ENCODE data around the gene DPYD. TPM values are rescaled to one million over a fixed set of nuclear protein-coding genes. Genes with fewer than 3 reads are reported as not detected.
A peak's percentile ranks its signal among the peaks of the same experiment; 100 is the strongest.

Gene DPYD
- total RNA-seq, 1 experiment from 2014 or later: 8.1 TPM

DNA sequence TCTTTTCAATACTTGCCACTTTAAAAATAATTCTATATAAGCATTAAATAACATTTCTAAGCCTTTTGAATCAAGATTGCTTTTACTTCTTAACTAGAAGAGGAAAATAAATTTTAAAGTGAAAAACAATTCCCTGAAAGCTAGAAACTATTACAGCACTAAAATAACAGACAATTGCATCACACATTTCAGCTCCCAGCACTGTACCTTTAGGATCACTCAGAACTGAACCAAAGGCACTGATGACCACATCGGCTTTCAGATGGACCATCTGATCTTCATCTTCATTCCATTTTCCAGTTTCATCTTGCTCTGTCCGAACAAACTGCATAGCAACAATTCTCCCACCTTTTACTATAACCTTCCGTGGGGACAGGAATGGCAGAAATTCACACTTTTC is 347.3 kb downstream of the DPYD start:
- Histone ChIP-seq H3K4me1 (no peaks in the 10 kb centered on the region), H3K27ac (no peak overlapping the region), H3K4me3 (no peak overlapping the region), H3K27me3 (no peaks in the 10 kb centered on the region), H3K36me3 (no peaks in the 10 kb centered on the region), H3K9me3 (replicated peaks) (no peaks in the 10 kb centered on the region)
- no peak for DNase-seq

DNA sequence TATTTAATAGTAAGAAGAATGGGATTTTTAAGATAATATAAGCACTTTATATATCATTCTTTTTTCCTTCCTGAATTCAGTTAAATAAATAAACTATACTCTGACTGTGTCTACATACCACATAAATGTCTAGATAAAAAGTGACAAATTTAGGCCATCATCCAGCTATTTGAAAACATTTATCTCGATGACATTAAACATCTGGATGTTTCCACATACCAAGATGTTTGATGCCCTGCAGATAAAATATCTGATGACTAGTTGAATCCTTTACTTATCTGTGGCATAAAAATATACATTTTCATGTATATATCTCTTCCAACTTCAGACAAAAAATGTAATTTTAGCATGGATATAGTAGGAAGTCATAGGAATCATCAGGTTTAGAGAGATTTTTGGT is 348.3 kb downstream of the DPYD start:
- no peak overlapping the region for H3K4me3 ChIP-seq
- H3K27me3 ChIP-seq: no peaks in the 10 kb centered on the region
- H3K4me1 ChIP-seq: no peaks in the 10 kb centered on the region
- no peaks in the 10 kb centered on the region for H3K36me3 ChIP-seq
- no peak overlapping the region for H3K27ac ChIP-seq
- no peak for DNase-seq
- no peaks in the 10 kb centered on the region for H3K9me3 ChIP-seq (replicated peaks)

DNA sequence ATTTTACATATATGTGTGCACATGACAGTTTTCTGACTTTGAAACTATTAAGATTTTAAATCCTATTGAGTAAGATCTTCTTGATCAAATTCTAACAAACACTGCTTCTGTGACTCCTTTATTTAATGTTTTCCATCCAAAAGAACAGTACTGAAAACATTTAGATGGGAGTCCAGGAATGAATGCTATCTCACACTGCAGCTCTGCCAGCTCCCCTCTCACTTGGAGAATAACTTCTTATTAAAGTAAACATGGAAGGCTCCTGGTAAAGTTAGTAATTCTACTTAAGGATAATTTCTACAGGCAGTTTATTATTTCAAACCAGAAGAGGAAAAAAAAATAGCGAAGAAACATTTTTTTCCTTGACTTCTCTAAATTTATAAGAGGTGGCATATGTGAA is 349.1 kb downstream of the DPYD start:
- Histone ChIP-seq H3K4me3 (no peak overlapping the region), H3K36me3 (no peaks in the 10 kb centered on the region)
- no peak for DNase-seq

DNA sequence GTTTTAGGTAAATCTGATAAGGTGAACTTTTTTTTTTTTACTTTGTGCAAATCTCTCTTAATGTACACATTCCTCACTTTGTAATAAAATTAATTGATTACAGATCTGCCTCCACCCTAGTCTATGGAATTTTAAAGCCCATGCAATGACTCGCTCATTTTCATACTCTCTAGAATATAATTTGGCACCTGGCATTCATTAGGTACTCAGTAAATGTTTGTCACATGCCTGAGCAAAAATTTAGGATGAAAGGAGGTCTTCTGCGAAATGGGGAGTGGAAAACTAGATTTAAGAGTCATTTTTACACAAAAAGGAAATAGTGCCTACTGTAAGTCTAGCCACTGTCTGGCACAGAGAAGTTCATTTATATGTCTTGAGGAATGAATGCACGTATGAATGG is 350.1 kb downstream of the DPYD start:
- Histone ChIP-seq H3K27ac (no peak overlapping the region), H3K27me3 (no peaks in the 10 kb centered on the region), H3K9me3 (replicated peaks) (no peaks in the 10 kb centered on the region), H3K36me3 (no peaks in the 10 kb centered on the region), H3K4me1 (no peaks in the 10 kb centered on the region), H3K4me3 (no peak overlapping the region)
- DNase-seq: no peak

More for the DNA sequence above, 349.1 kb downstream of the DPYD start:
- no peak overlapping the region for H3K27ac ChIP-seq
- H3K27me3 ChIP-seq: no peaks in the 10 kb centered on the region
- H3K9me3 ChIP-seq (replicated peaks): no peaks in the 10 kb centered on the region
- no peaks in the 10 kb centered on the region for H3K4me1 ChIP-seq

DNA sequence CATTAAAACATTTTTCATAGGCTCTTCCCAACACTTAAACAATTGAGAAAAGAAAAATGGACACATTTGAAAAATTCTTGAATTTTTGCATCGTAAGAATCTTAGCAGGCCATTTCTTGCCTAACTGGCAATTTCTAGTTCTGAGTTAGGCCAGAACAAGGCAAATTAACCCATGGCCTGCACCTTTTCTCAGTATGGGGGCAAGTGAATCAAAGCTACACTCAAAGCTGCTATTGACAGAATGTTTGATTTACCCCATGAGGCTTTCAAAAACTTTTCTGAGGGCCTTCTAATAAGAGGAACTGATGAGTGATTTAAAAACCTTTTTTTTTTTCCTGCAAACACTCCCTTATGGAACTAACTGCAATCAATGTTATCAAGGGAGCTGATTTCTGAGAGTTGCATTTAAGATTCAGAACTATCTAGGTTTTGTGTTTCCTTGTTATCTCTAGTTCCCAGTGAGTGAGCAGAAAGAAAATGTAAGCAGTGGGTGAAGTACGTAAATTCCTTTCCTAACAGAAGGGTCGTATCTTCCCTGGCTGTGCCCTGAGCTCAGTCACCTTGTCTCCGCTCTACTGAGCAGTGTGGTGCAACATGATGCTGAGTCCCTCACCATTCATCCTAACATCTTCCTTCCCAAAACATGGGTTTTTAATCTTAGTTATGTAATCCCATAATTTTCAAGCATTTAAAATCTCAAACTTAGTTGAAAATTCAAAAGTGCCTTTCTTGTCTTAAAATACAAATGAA is 353.7 kb downstream of the DPYD start:
- Histone ChIP-seq H3K9me3 (replicated peaks) (no peaks in the 10 kb centered on the region), H3K36me3 (no peaks in the 10 kb centered on the region), H3K27me3 (no peaks in the 10 kb centered on the region), H3K4me1 (no peaks in the 10 kb centered on the region), H3K27ac (no peak overlapping the region), H3K4me3 (no peak overlapping the region)
- no peak for DNase-seq

DNA sequence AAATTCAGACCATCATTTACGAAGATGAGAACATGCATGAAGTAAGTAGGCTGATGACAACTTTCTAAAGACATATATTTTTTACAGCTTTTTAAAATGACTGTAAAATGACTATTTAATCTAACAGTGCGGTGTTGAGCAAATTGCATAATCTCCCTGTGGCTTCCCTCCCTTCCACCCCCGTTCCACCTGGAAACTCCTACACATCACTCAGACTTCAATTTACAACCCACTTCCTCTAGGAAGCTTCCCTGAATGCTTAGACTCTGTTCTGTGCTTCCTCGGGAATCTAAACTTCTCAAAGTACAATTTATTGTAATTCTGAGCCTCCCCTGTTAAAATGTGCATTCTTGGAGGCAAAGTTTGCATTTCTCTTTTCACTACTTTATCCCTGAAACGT is 354.9 kb downstream of the DPYD start:
- no peak overlapping the region for H3K4me3 ChIP-seq
- H3K4me1 ChIP-seq: no peaks in the 10 kb centered on the region
- H3K36me3 ChIP-seq: no peaks in the 10 kb centered on the region
- no peaks in the 10 kb centered on the region for H3K9me3 ChIP-seq (replicated peaks)
- no peak for DNase-seq
- H3K27me3 ChIP-seq: no peaks in the 10 kb centered on the region
- H3K27ac ChIP-seq: no peak overlapping the region

DNA sequence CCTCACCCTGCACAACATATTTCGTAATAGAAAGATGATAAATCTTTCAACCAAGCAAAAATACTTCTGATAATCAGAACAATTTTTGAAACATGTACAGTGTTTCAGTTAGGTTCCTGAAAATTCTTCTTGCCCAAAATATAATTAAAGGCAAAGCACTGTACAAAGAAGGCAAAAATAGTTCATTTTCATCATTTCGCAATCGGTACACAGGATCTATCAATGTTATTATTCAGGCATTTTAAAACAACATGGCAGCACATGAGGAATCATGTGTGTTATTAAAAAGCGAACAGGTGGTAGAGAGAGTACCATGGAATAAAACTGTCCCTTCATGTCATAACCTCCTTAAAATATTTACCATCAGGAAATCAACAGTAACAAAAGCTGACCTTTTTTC is 356.9 kb downstream of the DPYD start:
- Histone ChIP-seq H3K9me3 (replicated peaks) (no peaks in the 10 kb centered on the region), H3K4me1 (no peaks in the 10 kb centered on the region), H3K27ac (no peak overlapping the region), H3K4me3 (no peak overlapping the region), H3K36me3 (no peaks in the 10 kb centered on the region), H3K27me3 (no peaks in the 10 kb centered on the region)
- DNase-seq: no peak

DNA sequence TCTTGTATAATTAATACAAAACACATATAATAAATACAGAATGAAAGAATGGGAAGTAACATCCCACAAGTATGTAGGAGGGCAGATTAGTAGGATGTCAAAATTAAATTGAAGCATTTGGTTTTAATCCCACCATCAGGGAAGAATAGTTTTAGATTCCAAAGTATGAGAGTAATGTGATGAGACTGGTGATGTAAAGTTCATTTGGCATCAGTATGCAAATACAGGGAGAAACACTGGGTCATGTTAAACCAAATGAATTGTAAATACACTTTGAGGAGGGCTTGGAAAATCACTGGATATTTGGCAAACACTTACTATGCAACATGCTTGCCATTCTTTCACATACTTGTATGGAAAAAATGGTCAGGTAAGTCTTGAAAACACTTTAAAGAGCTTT is 358.8 kb downstream of the DPYD start:
- no peaks in the 10 kb centered on the region for H3K36me3 ChIP-seq
- no peaks in the 10 kb centered on the region for H3K9me3 ChIP-seq (replicated peaks)
- H3K27ac ChIP-seq: no peak overlapping the region
- no peak overlapping the region for H3K4me3 ChIP-seq
- H3K27me3 ChIP-seq: no peaks in the 10 kb centered on the region
- DNase-seq: no peak
- H3K4me1 ChIP-seq: no peaks in the 10 kb centered on the region

DNA sequence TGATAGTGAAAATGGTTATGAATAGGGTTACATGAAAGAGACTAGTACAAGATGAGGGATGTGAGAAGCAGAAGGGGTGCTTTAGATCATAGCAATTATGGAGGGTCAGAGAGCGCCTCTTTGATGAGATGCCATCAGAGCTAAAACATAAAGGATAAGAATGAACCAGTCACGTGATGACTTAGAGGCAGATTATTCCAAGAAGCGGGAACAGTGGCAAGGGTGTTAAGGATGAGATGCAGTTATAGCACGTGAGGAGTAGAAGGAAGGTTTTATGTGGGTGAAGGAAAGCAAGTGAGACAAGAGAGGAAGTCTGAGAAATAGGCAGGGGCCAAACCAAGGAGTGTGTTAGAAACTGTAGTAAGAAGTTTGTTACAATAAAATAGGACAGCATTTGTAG is 360.1 kb downstream of the DPYD start:
- Histone ChIP-seq H3K36me3 (no peaks in the 10 kb centered on the region), H3K27me3 (no peaks in the 10 kb centered on the region), H3K27ac (no peak overlapping the region), H3K4me3 (no peak overlapping the region), H3K4me1 (no peaks in the 10 kb centered on the region), H3K9me3 (replicated peaks) (no peaks in the 10 kb centered on the region)
- DNase-seq: no peak

DNA sequence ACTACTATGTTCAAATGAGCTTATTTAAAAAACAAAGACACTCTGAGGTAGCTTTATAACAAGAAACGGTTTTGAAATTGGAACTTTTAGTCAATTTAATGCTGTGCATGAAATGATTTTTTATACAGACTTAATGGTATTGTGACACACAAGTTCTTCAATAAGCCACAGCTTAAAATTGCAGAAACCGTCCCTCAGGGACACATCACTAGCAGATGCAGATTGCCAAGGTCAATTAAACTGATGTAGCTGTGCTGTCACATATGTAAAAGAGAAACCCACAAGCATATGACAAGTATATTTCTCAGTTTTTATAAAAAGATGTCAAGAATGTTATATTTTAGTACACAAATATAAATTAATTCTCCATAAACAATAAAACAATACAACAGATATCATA is 366.9 kb downstream of the DPYD start:
- Histone ChIP-seq H3K36me3 (no peaks in the 10 kb centered on the region), H3K4me3 (no peak overlapping the region)
- DNase-seq: no peak

DNA sequence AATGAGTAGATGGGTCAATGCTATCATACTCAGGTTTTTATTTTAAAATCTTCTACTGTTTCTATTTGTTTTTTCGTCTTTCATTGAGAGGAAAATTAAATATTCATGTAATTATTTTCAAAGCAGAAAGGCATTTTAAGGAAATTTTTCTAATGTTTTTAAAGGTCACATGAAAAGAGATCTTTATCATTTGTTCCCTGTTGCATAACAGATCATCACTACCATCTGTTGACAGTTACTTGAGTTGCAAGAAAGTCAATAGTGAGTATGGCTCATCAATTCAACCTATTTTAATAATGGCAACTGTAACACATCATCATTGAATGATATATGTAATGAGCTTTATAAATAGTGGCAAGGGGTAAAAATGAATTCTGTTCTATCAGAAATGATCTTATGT is 369.7 kb downstream of the DPYD start:
- no peak for DNase-seq

More for the DNA sequence above, 366.9 kb downstream of the DPYD start:
- H3K27me3 ChIP-seq: no peaks in the 10 kb centered on the region
- H3K9me3 ChIP-seq (replicated peaks): no peaks in the 10 kb centered on the region; the same call in 1 of the 2 replicates
- H3K27ac ChIP-seq: no peak overlapping the region
- H3K4me1 ChIP-seq: no peaks in the 10 kb centered on the region

DNA sequence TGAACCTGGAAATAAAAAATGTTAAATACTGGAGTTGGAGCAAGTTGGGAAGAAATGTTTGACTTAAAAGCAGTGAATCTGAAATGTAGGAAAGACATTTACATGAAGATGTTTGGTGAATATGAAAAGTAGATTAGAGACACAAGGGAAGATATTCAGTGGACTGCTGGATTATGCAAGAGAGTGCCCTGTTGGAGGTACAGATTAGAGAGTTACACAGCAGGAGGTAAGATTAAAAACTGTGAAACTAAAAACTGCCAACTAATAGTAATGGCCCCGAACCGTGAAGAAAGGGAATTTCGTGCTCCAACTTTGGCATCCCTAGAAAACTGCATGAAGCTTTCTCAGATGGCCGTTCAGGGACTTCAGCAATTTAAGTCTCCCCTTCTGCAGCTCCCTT is 375.4 kb downstream of the DPYD start:
- H3K9me3 ChIP-seq (replicated peaks): no peaks in the 10 kb centered on the region; the same call in 1 of the 2 replicates
- H3K27ac ChIP-seq: peak overlapping the region; percentile 43
- peak; percentile 2 to 35 for DNase-seq
- no peaks in the 10 kb centered on the region for H3K36me3 ChIP-seq
- H3K27me3 ChIP-seq: no peaks in the 10 kb centered on the region
- H3K4me1 ChIP-seq: no peaks in the 10 kb centered on the region
- H3K4me3 ChIP-seq: no peak overlapping the region

More for the DNA sequence above, 369.7 kb downstream of the DPYD start:
- H3K9me3 ChIP-seq (replicated peaks): no peaks in the 10 kb centered on the region; the same call in 1 of the 2 replicates
- no peaks in the 10 kb centered on the region for H3K27me3 ChIP-seq
- no peak overlapping the region for H3K4me3 ChIP-seq
- no peaks in the 10 kb centered on the region for H3K36me3 ChIP-seq
- H3K4me1 ChIP-seq: no peaks in the 10 kb centered on the region
- no peak overlapping the region for H3K27ac ChIP-seq

DNA sequence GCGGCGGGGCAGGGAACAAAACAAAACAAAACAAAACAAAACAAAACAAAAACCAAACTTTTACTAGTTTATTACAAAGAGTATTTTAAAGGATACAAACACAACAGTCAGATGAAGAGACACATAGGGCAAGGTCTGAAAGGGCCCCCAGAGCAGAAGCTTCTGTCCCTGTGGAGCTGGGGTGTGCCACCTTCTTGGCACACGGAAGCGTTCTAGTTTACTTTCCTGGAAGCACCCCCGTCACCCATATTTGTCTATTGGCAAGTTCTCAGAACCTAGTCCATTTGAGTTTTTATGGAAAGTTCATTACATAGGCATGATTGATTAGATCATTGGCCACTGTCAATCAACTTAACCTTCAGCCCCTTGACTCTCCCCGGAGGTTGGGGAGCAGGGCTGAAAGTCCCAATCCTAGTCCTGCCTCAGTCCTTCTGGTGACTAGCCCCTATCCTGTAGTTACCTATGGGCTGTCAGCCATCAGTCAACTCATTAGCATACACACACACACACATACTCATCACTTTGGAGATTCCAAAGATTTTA is 380.4 kb downstream of the DPYD start:
- Histone ChIP-seq H3K9me3 (replicated peaks) (no peaks in the 10 kb centered on the region), H3K27me3 (no peaks in the 10 kb centered on the region), H3K4me3 (no peak overlapping the region), H3K4me1 (no peaks in the 10 kb centered on the region), H3K27ac (no peak overlapping the region), H3K36me3 (no peaks in the 10 kb centered on the region)
- no peak for DNase-seq

DNA sequence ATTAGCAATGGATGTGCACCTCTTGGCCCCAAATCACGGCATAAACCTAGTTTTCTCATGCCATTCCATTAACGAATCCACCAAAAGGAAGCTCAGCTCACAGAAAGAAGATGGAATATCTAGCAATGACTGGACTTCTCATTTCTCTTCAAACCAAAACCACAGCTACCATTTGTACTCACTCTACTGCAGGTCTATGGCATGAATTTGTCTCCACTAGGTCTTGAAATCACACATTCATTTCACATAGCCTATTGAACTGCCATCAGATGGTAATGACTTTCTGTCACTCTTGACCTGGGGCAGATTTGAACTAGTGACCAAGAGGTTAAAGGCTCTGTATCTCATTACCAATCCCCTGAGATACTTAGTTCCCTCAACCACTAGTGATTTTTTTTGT is 382.7 kb downstream of the DPYD start:
- Histone ChIP-seq H3K4me3 (no peak overlapping the region), H3K27me3 (no peaks in the 10 kb centered on the region), H3K27ac (no peak overlapping the region), H3K36me3 (no peaks in the 10 kb centered on the region), H3K9me3 (replicated peaks) (no peaks in the 10 kb centered on the region), H3K4me1 (no peaks in the 10 kb centered on the region)
- no peak for DNase-seq

DNA sequence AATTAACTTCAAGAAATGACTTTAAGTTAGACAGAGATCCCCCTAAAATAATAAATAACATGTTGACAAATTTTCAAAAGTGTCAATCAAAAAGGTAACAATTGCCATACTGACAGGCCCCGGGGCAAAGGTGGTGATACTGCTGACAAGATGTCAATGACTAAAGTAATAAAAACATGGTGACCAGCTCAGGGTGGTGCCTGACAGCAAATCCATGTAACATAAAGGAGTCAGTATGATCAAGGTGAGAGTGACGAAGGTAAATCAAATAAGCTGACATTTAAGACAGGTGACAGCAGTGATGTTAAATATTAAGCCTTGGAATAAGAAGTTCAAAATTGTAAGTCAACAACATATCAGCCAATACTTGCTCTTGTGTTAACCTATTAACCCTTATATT is 387.5 kb downstream of the DPYD start:
- no peak overlapping the region for H3K4me3 ChIP-seq
- H3K36me3 ChIP-seq: no peaks in the 10 kb centered on the region
- no peaks in the 10 kb centered on the region for H3K4me1 ChIP-seq
- DNase-seq: no peak
- no peak overlapping the region for H3K27ac ChIP-seq
- no peaks in the 10 kb centered on the region for H3K9me3 ChIP-seq (replicated peaks)
- H3K27me3 ChIP-seq: no peaks in the 10 kb centered on the region

DNA sequence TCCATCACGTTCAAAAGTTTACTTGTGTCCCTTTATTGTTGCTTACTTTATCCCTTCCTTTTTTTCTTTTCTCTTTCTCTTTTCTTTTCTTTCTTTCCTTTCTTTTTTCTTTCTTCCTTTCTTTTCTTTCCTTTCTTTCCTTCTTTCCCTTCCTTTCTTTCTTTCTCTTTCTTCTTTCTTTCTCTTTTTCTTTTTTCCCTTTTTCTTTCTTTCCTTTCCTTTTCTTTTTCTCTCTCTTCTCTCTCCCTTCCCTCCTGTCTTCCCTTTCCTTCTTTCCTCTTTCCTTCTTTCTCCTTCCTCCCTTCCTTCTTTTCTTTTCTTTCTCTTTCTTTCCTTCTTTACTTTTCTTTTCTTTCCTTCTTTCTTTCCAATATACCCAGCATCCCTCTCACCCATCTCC is 391.2 kb downstream of the DPYD start:
- DNase-seq: no peak
- H3K27ac ChIP-seq: no peak overlapping the region
- no peaks in the 10 kb centered on the region for H3K36me3 ChIP-seq
- H3K4me3 ChIP-seq: no peak overlapping the region
- no peaks in the 10 kb centered on the region for H3K4me1 ChIP-seq
- no peaks in the 10 kb centered on the region for H3K27me3 ChIP-seq
- no peaks in the 10 kb centered on the region for H3K9me3 ChIP-seq (replicated peaks)

Measured in SJCRH30 (cell line).